ENCODE results near the gene PLA2G3.

DNA sequence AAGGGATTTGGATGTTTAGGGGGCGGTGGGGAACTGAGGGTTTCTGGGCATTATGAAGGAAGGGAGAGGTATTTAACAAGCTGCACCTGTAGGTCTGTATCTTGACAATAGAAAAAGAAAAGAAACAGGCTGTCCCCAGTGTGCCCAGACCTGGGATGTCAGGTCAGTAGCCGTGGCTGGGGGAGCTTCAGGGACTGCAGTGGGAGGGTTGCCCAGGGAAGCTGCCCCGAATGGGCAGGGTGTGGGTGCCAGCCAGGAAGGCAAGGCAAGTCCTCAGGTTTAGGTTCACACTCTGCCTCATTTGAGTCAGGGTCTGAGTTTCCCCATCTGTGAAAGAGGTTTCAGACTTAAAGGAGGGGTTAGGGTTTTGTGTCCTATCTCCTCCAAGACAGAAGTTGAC, 16.0 kb downstream of the PLA2G3 start:
- TF ChIP-seq, protein P1, sequence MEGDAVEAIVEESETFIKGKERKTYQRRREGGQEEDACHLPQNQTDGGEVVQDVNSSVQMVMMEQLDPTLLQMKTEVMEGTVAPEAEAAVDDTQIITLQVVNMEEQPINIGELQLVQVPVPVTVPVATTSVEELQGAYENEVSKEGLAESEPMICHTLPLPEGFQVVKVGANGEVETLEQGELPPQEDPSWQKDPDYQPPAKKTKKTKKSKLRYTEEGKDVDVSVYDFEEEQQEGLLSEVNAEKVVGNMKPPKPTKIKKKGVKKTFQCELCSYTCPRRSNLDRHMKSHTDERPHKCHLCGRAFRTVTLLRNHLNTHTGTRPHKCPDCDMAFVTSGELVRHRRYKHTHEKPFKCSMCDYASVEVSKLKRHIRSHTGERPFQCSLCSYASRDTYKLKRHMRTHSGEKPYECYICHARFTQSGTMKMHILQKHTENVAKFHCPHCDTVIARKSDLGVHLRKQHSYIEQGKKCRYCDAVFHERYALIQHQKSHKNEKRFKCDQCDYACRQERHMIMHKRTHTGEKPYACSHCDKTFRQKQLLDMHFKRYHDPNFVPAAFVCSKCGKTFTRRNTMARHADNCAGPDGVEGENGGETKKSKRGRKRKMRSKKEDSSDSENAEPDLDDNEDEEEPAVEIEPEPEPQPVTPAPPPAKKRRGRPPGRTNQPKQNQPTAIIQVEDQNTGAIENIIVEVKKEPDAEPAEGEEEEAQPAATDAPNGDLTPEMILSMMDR (IDR thresholded peaks at IDR 0.05; ENCODE audit: insufficient read depth, low read length, poor library complexity, severe bottlenecking) = no peak
- no peak for TF ChIP-seq EZH2phosphoT487 (conservative IDR thresholded peaks at IDR 0.05; ENCODE audit: low read length)
